ENCODE results near the gene CTBP2. TPM values are rescaled to one million over a fixed set of nuclear protein-coding genes. Genes with fewer than 3 reads are reported as not detected.

Gene CTBP2
- total RNA-seq, 2 donors from 2014 or later = 75.3 to 109 TPM

DNA sequence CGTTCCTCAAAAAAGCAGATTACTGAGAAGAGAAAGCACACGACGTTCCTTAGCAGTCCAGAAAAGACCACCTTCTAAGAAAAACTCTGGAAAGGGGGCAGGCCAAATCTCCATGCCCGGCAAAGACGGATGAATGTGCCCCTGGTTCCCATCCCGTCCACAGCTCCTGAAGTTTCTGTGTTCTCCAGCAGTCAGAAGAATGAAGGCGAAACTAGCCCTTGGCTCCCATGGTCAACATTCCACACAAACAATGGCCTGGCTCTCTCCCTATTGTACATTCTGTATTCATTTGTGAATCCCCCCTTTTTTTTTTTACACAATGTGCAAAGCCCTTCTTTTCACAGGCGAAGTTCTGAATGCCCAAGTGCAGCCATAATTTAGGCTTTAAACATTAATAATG, 5.3 kb downstream of the CTBP2 start:
- peak overlapping the region; percentile 79 for H3K4me3 Mint-ChIP-seq
- peaks cover 67% of the 10 kb centered on the region for H3K4me1 Mint-ChIP-seq
- TF ChIP-seq, protein P1, sequence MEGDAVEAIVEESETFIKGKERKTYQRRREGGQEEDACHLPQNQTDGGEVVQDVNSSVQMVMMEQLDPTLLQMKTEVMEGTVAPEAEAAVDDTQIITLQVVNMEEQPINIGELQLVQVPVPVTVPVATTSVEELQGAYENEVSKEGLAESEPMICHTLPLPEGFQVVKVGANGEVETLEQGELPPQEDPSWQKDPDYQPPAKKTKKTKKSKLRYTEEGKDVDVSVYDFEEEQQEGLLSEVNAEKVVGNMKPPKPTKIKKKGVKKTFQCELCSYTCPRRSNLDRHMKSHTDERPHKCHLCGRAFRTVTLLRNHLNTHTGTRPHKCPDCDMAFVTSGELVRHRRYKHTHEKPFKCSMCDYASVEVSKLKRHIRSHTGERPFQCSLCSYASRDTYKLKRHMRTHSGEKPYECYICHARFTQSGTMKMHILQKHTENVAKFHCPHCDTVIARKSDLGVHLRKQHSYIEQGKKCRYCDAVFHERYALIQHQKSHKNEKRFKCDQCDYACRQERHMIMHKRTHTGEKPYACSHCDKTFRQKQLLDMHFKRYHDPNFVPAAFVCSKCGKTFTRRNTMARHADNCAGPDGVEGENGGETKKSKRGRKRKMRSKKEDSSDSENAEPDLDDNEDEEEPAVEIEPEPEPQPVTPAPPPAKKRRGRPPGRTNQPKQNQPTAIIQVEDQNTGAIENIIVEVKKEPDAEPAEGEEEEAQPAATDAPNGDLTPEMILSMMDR (conservative IDR thresholded peaks at IDR 0.05) = no peak
- no peaks in the 10 kb centered on the region for H3K9me3 ChIP-seq (ENCODE audit: control insufficient read depth, low read length)
- H3K4me1 ChIP-seq (ENCODE audit: control insufficient read depth, insufficient read depth, low read length) = peaks cover 14% of the 10 kb centered on the region
- no peaks in the 10 kb centered on the region for H3K27me3 Mint-ChIP-seq (ENCODE audit: insufficient read depth)
- H3K27ac ChIP-seq (ENCODE audit: low read depth, low read length) = peak overlapping the region; percentile 90
- H3K27me3 ChIP-seq (ENCODE audit: control insufficient read depth, insufficient read depth, low read length, poor library complexity, severe bottlenecking) = no peaks in the 10 kb centered on the region
- peak overlapping the region; percentile 62 for H3K4me3 ChIP-seq (ENCODE audit: low read length)
- H3K36me3 ChIP-seq (ENCODE audit: control insufficient read depth, insufficient read depth, low read length) = peaks cover 7% of the 10 kb centered on the region
- H3K9me3 Mint-ChIP-seq = no peaks in the 10 kb centered on the region
- peak overlapping the region; percentile 69 for H3K27ac Mint-ChIP-seq
- no peak for DNase-seq
- 18 to 20% methylated on average over 8 of the region's 8 CpGs for WGBS, 2 experiments (ENCODE audit: insufficient coverage in 1 of 2, insufficient read length in 1 of 2)
- peaks cover 7% of the 10 kb centered on the region for H3K36me3 Mint-ChIP-seq (ENCODE audit: low read depth)
- H3K9ac ChIP-seq (ENCODE audit: extremely low read depth, low read length, poor library complexity, severe bottlenecking) = no peak overlapping the region

DNA sequence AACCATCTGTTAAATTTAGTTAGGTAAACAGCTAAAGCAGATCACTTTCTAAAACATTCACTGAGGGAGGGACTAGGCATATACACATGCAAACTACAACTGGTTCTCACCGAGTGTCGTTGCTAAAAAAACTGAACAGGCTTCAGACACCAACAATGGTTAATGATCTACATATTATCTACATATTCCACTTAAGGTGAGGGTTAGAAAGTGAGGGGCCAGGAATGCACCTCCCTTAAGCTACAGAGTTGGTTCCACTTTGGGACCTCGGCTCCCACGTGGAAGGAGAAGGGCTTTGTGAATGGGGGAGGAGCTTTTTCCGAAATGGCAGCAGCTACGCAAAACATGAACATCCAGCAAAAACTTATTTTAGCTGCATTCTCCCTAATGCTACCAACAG, 5.8 kb downstream of the CTBP2 start:
- WGBS, 2 experiments (ENCODE audit: insufficient coverage in 1 of 2, insufficient read length in 1 of 2) = 20 to 24% methylated on average over 1 to 6 of the region's 6 CpGs
- Histone ChIP-seq H3K27ac (ENCODE audit: low read depth, low read length) (peak overlapping the region; percentile 90), H3K4me1 (ENCODE audit: control insufficient read depth, insufficient read depth, low read length) (peaks cover 17% of the 10 kb centered on the region), H3K4me3 (ENCODE audit: low read length) (peak overlapping the region; percentile 62), H3K9me3 (ENCODE audit: control insufficient read depth, low read length) (no peaks in the 10 kb centered on the region), H3K27me3 (ENCODE audit: control insufficient read depth, insufficient read depth, low read length, poor library complexity, severe bottlenecking) (no peaks in the 10 kb centered on the region), H3K36me3 (ENCODE audit: control insufficient read depth, insufficient read depth, low read length) (peaks cover 7% of the 10 kb centered on the region), H3K9ac (ENCODE audit: extremely low read depth, low read length, poor library complexity, severe bottlenecking) (no peak overlapping the region)
- DNase-seq = no peak
- no peaks in the 10 kb centered on the region for H3K27me3 Mint-ChIP-seq (ENCODE audit: insufficient read depth)
- H3K36me3 Mint-ChIP-seq (ENCODE audit: low read depth) = peaks cover 10% of the 10 kb centered on the region
- TF ChIP-seq, protein P1 (conservative IDR thresholded peaks at IDR 0.05) = no peak
- peaks cover 72% of the 10 kb centered on the region for H3K4me1 Mint-ChIP-seq
- H3K9me3 Mint-ChIP-seq = no peaks in the 10 kb centered on the region
- peak overlapping the region; percentile 69 for H3K27ac Mint-ChIP-seq
- peak overlapping the region; percentile 79 for H3K4me3 Mint-ChIP-seq

DNA sequence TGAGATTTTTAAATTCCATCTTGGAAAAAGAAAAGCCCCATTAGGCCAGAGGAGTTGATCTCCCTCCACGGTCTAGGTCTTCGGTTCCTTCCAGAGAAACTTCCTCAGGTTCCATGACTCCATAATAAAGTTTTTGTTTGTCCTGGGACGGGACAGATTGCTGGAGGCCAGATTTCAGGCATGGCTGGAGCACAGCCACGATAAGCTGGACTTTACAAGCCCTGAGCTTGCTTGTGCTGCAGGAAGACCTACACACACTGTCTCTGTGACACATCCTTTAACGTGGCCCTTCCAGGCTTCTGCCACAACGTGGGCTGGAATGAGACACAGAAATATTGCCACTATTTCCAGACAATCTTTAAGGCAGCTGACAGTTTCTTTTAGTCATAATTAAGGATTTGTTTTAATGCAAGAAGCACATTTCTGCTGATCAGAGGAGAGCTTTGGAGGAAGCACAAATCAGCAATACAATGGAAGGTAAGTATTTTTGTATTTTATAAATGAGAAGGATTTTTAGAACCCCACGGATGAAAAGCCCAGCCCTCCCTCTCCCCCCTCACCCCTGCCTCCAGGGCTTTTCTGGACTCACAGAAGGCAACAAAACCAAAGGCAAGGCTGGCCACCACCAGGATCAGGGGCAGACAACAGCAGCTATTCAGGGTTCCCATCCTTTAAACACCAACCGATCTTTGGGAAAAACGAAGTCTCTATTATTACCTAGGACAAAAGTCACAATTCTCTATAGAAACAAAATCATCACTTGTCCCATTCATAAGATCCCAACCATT, 6.5 kb downstream of the CTBP2 start:
- Mint-ChIP-seq H3K4me3 (peak overlapping the region; percentile 79), H3K4me1 (peaks cover 78% of the 10 kb centered on the region), H3K27me3 (ENCODE audit: insufficient read depth) (no peaks in the 10 kb centered on the region), H3K27ac (peak overlapping the region; percentile 61), H3K9me3 (no peaks in the 10 kb centered on the region), H3K36me3 (ENCODE audit: low read depth) (peaks cover 10% of the 10 kb centered on the region)
- no peak overlapping the region for H3K9ac ChIP-seq (ENCODE audit: extremely low read depth, low read length, poor library complexity, severe bottlenecking)
- peak overlapping the region; percentile 90 for H3K27ac ChIP-seq (ENCODE audit: low read depth, low read length)
- peaks cover 7% of the 10 kb centered on the region for H3K36me3 ChIP-seq (ENCODE audit: control insufficient read depth, insufficient read depth, low read length)
- H3K4me3 ChIP-seq (ENCODE audit: low read length) = no peak overlapping the region
- H3K27me3 ChIP-seq (ENCODE audit: control insufficient read depth, insufficient read depth, low read length, poor library complexity, severe bottlenecking) = no peaks in the 10 kb centered on the region
- no peak for DNase-seq
- TF ChIP-seq, protein P1 (conservative IDR thresholded peaks at IDR 0.05) = no peak
- H3K9me3 ChIP-seq (ENCODE audit: control insufficient read depth, low read length) = no peaks in the 10 kb centered on the region
- peaks cover 20% of the 10 kb centered on the region for H3K4me1 ChIP-seq (ENCODE audit: control insufficient read depth, insufficient read depth, low read length)
- 45 to 53% methylated on average over 8 to 9 of the region's 9 CpGs for WGBS, 2 experiments (ENCODE audit: insufficient coverage in 1 of 2, insufficient read length in 1 of 2)

Data from endodermal cell (in vitro differentiated cells).